ENCODE data around the gene OSBPL7.

GRCh38 chr17:47821424-47822391 lies at the start of gene OSBPL7:
- TF ChIP-seq CTCF (IDR thresholded peaks at IDR 0.05; ENCODE audit: low read length) (peak; percentile 61), EZH2 (IDR thresholded peaks at IDR 0.05; ENCODE audit: borderline replicate concordance, low read length) (no peak)

Data from OCI-LY1 (cell line).